MM.1S (cell line): ENCODE results near the gene CFH.

ENCODE experiments used
- DNase-seq: peaks from one replicate; pipeline ENCODE4 v3.0.0-alpha.2; 2015
- H2AFZ ChIP-seq: fragments of 300-600 bp; sonication (generic); 2 replicates; pipeline ENCODE4 v1.6.0; 2016; ENCODE audit warnings: antibody characterized with exemption, low read length
- H3F3A ChIP-seq: fragments of 300-600 bp; sonication (generic); 2 replicates; pipeline ENCODE4 v1.6.1; 2016; ENCODE audit warnings: mild to moderate bottlenecking, antibody characterized with exemption, low read length, moderate library complexity, mixed read lengths; ENCODE audit not compliant: insufficient read depth
- H3K27ac ChIP-seq: fragments of 300-600 bp; sonication (generic); 2 replicates; pipeline ENCODE4 v1.5.1; 2016; ENCODE audit warnings: mild to moderate bottlenecking, low read length
- H3K27me3 ChIP-seq: fragments of 300-600 bp; sonication (generic); replicated peaks from 2 replicates; pipeline ENCODE4 v1.6.0; 2016; ENCODE audit warnings: low read length; ENCODE audit not compliant: insufficient read depth
- H3K36me3 ChIP-seq: fragments of 300-600 bp; sonication (generic); replicated peaks from 2 replicates; pipeline ENCODE4 v1.6.1; 2016; ENCODE audit warnings: mild to moderate bottlenecking, low read length, mixed read lengths; ENCODE audit not compliant: insufficient read depth
- H3K4me1 ChIP-seq: fragments of 300-600 bp; sonication (generic); 2 replicates; pipeline ENCODE4 v1.6.1; 2016; ENCODE audit warnings: low read length, mixed read lengths
- H3K4me2 ChIP-seq: fragments of 300-600 bp; sonication (generic); 2 replicates; pipeline ENCODE4 v1.6.0; 2016; ENCODE audit warnings: low read depth, low read length
- H3K4me3 ChIP-seq: fragments of 300-600 bp; sonication (generic); 2 replicates; pipeline ENCODE4 v1.5.1; 2016; ENCODE audit warnings: low read length, mixed read lengths
- H3K79me2 ChIP-seq: fragments of 300-600 bp; sonication (generic); 2 replicates; pipeline ENCODE4 v1.6.1; 2016; ENCODE audit warnings: mixed run types, low read length, mixed read lengths
- H3K9ac ChIP-seq: fragments of 300-600 bp; sonication (generic); 2 replicates; pipeline ENCODE4 v1.6.1; 2016; ENCODE audit warnings: low read length, mixed read lengths
- H3K9me2 ChIP-seq: fragments of 300-600 bp; sonication (generic); replicated peaks from 2 replicates; pipeline ENCODE4 v1.6.1; 2016; ENCODE audit warnings: mild to moderate bottlenecking, low read length, mixed read lengths; ENCODE audit not compliant: insufficient read depth
- H3K9me3 ChIP-seq: fragments of 300-600 bp; sonication (generic); replicated peaks from 2 replicates; pipeline ENCODE4 v1.6.1; 2016; ENCODE audit warnings: mild to moderate bottlenecking, low read length, mixed read lengths; ENCODE audit not compliant: insufficient read depth
- H4K20me1 ChIP-seq: fragments of 300-600 bp; sonication (generic); 2 replicates; pipeline ENCODE4 v1.6.1; 2016; ENCODE audit warnings: mild to moderate bottlenecking, low read length, moderate library complexity, mixed read lengths; ENCODE audit not compliant: insufficient read depth
- EZH2 ChIP-seq: fragments of 300-600 bp; sonication (generic); optimal IDR thresholded peaks from 2 replicates; pipeline ENCODE3; 2017; ENCODE audit warnings: low read depth, mild to moderate bottlenecking, antibody characterized with exemption, low read length, mixed read lengths
- EZH2phosphoT487 ChIP-seq: fragments of 300-600 bp; sonication (generic); IDR thresholded peaks from 2 replicates; pipeline ENCODE4 v1.6.1; 2018; ENCODE audit warnings: antibody characterized with exemption, low read length
- TF ChIP-seq, protein P1 (sequence below): fragments of 300-600 bp; sonication (generic); IDR thresholded peaks from 2 replicates; pipeline ENCODE4 v1.5.1; 2016; ENCODE audit warnings: antibody characterized with exemption, low read length, mixed read lengths

CFH gene

DNA sequence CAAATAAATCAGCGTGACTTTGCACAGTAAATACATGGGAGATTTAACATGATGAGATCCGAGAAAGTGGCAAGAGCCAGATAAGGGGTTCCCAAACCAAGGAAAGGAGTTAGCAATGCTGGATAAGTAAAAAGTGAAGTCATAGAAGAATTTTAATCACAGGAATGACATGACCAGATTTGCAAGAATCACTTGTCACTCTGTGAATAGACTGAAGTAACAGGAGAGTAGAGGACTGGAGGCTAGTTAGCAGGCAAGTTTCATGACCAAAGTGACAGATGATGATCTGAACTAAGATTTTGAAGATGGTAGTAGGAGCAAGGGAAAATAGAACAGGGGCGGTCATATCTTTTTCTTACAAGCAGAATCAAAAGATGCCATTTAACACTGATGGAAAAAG lies 8.4 kb downstream of the CFH start:
- DNase-seq, result no peak
- TF ChIP-seq EZH2phosphoT487 (no peak), EZH2 (no peak)
- TF ChIP-seq, protein P1, sequence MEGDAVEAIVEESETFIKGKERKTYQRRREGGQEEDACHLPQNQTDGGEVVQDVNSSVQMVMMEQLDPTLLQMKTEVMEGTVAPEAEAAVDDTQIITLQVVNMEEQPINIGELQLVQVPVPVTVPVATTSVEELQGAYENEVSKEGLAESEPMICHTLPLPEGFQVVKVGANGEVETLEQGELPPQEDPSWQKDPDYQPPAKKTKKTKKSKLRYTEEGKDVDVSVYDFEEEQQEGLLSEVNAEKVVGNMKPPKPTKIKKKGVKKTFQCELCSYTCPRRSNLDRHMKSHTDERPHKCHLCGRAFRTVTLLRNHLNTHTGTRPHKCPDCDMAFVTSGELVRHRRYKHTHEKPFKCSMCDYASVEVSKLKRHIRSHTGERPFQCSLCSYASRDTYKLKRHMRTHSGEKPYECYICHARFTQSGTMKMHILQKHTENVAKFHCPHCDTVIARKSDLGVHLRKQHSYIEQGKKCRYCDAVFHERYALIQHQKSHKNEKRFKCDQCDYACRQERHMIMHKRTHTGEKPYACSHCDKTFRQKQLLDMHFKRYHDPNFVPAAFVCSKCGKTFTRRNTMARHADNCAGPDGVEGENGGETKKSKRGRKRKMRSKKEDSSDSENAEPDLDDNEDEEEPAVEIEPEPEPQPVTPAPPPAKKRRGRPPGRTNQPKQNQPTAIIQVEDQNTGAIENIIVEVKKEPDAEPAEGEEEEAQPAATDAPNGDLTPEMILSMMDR, result no peak

DNA sequence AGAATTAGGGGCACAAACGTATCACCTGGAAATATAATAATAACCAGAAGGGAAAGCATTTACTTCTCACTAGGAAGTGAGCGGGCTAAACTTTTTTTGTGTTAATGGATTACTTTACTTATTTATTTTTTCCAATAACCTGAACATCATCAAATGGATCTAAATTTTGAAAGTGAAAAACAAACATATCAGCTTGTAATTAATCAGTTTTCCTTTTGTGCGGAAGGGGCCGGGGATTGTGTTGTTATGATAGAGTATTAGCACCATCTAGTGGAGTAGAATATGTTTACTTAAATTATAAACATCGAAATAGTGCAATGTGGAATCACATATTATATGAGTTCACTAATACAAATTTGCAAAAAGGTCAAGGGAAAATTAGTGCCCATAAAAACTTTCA lies 9.0 kb downstream of the CFH start:
- TF ChIP-seq EZH2phosphoT487, result no peak
- TF ChIP-seq EZH2, result no peak
- TF ChIP-seq, protein P1, result peak; percentile 63
- Histone ChIP-seq H3F3A (no peaks in the 10 kb centered on the region), H3K4me1 (no peaks in the 10 kb centered on the region), H3K79me2 (no peaks in the 10 kb centered on the region), H3K36me3 (no peaks in the 10 kb centered on the region), H4K20me1 (no peaks in the 10 kb centered on the region), H3K9me3 (no peaks in the 10 kb centered on the region), H3K4me3 (no peak overlapping the region; the same call in 1 of the 2 replicates), H3K27ac (no peak overlapping the region), H3K27me3 (no peaks in the 10 kb centered on the region), H2AFZ (0 out of 2 replicates have a peak overlapping the region, but pooled peaks have one; percentile 7), H3K9ac (no peak overlapping the region; the same call in 1 of the 2 replicates), H3K9me2 (no peaks in the 10 kb centered on the region), H3K4me2 (peak overlapping the region; percentile 18; the same call in 1 of the 2 replicates)
- peak; percentile 41 for DNase-seq

More for the DNA sequence above, 8.4 kb downstream of the CFH start:
- no peaks in the 10 kb centered on the region for H3K36me3 ChIP-seq
- no peaks in the 10 kb centered on the region for H3K9me3 ChIP-seq
- no peaks in the 10 kb centered on the region for H3K27me3 ChIP-seq
- H3F3A ChIP-seq, result no peaks in the 10 kb centered on the region
- no peaks in the 10 kb centered on the region for H3K9me2 ChIP-seq
- H3K79me2 ChIP-seq, result no peaks in the 10 kb centered on the region
- H3K4me2 ChIP-seq, result no peak overlapping the region
- H2AFZ ChIP-seq, result no peak overlapping the region
- H4K20me1 ChIP-seq, result no peaks in the 10 kb centered on the region
- H3K4me1 ChIP-seq, result no peaks in the 10 kb centered on the region
- H3K4me3 ChIP-seq, result no peak overlapping the region
- H3K9ac ChIP-seq, result no peak overlapping the region
- H3K27ac ChIP-seq, result no peak overlapping the region

DNA sequence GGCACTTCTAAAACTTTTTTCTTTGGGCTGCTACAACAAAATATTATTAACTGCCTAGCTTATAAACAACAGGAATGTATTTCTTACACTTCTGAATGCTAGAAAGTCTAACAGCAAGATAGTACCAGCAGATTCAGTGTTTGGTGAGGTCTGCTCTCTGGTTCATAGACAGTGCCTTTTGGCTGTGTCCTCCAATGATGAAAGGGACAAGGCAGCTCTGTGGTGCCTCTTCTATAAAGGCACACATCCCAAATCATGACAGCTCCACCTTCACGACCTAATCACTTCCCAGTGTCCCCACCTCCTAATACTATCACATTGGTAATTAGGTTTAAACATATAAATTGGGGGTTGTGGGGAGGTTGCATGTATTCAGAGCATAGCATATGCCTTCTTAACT lies 9.5 kb downstream of the CFH start:
- Histone ChIP-seq H3K27me3 (no peaks in the 10 kb centered on the region), H3F3A (no peaks in the 10 kb centered on the region), H3K36me3 (no peaks in the 10 kb centered on the region), H3K9me2 (no peaks in the 10 kb centered on the region), H3K4me1 (no peaks in the 10 kb centered on the region), H4K20me1 (no peaks in the 10 kb centered on the region), H3K79me2 (no peaks in the 10 kb centered on the region), H3K9me3 (no peaks in the 10 kb centered on the region), H3K4me2 (no peak overlapping the region), H2AFZ (no peak overlapping the region), H3K4me3 (no peak overlapping the region), H3K9ac (no peak overlapping the region), H3K27ac (no peak overlapping the region)
- no peak for TF ChIP-seq EZH2phosphoT487
- TF ChIP-seq, protein P1, result no peak
- no peak for TF ChIP-seq EZH2
- no peak for DNase-seq
